Mucosa of descending colon (tissue), 3 donors: Measurements from ENCODE around the gene CTSL. TPM values are rescaled to one million over a fixed set of nuclear protein-coding genes. Genes with fewer than 3 reads are reported as not detected.

Source experiments
- ATAC-seq: fragments of 200-7000 bp; cut with Tn5 transposase; one replicate; pipeline ENCODE4 v1.9.1; 2020; ENCODE audit warnings: mild to moderate bottlenecking, moderate library complexity
- DNase-seq, 3 donors: peaks; one replicate each; pipeline ENCODE4 v3.0.0-alpha.2; 2020
- H3K36me3 ChIP-seq: fragments of 200-600 bp; one replicate; pipeline ENCODE4 v1.8.0; 2021; ENCODE audit warnings: low read depth, mild to moderate bottlenecking
- H3K4me1 ChIP-seq: fragments of 200-600 bp; one replicate; pipeline ENCODE4 v1.8.0; 2021; ENCODE audit warnings: low read depth, mild to moderate bottlenecking
- H3K4me3 ChIP-seq: fragments of 200-600 bp; one replicate; pipeline ENCODE4 v1.8.0; 2021; ENCODE audit warnings: mild to moderate bottlenecking
- H3K9me3 ChIP-seq: fragments of 200-600 bp; one replicate; pipeline ENCODE4 v1.8.0; 2021; ENCODE audit warnings: mild to moderate bottlenecking
- intact Hi-C, 2 donors: fragments of 100-400 bp; cut with DNase I in 1 of 2; cut with micrococcal nuclease in 1 of 2; formaldehyde crosslinking; loops; one replicate each; pipeline versions ENCODE4 v1.11.0 to v1.11.1; 2022; cut with DNase I, micrococcal nuclease
- total RNA-seq, 3 donors: library from RNA; stranded (reverse); fragmentation: NEBNext Ultra II Directional in 2 of 3; extraction: Animal tissue kit (Norgen Biotek cat#: 25700) in 2 of 3; gene quantifications; one replicate each; pipeline versions ENCODE4 v1.2.1 to v1.2.4, GENCODE V29; 2021 to 2023
- TF ChIP-seq, protein P1 (sequence below): fragments of 200-600 bp; IDR thresholded peaks from one replicate; pipeline ENCODE4 v1.8.0; 2022; ENCODE audit warnings: antibody characterized with exemption, mild to moderate bottlenecking
- donor health status: DM: no; HTN: no; CAD: no; lungs with moderate emphysema.
- donor health status: DM: no; HTN: no; CAD: no.
- donor health status: DM: no; HTN: yes; CAD: no.

The CTSL gene
- total RNA-seq, 3 donors from 2014 or later = 60.1 to 139 (median 62.3) TPM

DNA sequence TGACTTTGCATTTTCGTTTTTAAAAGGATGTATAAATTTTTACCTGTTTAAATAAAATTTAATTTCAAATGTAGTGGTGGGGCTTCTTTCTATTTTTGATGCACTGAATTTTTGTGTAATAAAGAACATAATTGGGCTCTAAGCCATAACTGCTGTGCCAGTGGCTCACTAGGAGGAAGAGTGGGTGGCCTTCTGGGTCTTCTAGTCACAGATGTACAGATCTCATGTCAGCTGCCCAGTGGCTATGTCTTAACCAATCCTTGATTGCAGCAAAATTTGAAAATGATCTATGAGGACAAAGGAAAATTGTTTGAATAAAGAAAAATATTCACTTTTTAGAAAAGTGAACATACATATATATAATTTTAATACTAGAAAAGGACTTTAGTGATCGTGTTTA, 5.4 kb downstream of the CTSL start:
- no peaks in the 10 kb centered on the region for H3K9me3 ChIP-seq
- H3K4me1 ChIP-seq = peaks cover 1% of the 10 kb centered on the region
- DNase-seq (no peak), ATAC-seq (no peak)
- TF ChIP-seq, protein P1, sequence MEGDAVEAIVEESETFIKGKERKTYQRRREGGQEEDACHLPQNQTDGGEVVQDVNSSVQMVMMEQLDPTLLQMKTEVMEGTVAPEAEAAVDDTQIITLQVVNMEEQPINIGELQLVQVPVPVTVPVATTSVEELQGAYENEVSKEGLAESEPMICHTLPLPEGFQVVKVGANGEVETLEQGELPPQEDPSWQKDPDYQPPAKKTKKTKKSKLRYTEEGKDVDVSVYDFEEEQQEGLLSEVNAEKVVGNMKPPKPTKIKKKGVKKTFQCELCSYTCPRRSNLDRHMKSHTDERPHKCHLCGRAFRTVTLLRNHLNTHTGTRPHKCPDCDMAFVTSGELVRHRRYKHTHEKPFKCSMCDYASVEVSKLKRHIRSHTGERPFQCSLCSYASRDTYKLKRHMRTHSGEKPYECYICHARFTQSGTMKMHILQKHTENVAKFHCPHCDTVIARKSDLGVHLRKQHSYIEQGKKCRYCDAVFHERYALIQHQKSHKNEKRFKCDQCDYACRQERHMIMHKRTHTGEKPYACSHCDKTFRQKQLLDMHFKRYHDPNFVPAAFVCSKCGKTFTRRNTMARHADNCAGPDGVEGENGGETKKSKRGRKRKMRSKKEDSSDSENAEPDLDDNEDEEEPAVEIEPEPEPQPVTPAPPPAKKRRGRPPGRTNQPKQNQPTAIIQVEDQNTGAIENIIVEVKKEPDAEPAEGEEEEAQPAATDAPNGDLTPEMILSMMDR = no peak
- intact Hi-C loops = no loop called here
- H3K36me3 ChIP-seq = no peaks in the 10 kb centered on the region
- no peak overlapping the region for H3K4me3 ChIP-seq

DNA sequence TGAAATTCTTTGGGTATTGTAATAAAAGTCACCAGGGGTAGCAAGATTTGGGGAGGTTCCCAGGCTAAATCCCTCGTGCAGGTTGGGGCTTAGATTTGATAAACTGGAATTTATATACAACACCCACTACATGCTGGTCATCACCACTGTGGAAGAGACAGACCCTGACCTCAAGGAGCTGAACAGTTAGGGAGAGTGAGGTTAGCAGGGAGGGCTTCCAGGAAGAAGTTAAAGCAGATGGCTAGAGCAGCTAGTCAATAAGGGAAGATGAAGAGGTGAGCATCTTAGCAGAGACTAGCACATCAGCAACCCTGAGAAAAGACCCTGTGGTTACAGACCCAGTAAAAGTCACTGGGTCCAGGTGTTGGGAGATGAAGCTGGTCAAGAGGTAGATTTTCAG, 6.4 kb downstream of the CTSL start:
- intact Hi-C loops = no loop called here
- no peak overlapping the region for H3K4me3 ChIP-seq
- TF ChIP-seq, protein P1 = no peak
- no peaks in the 10 kb centered on the region for H3K36me3 ChIP-seq
- no peaks in the 10 kb centered on the region for H3K4me1 ChIP-seq
- no peaks in the 10 kb centered on the region for H3K9me3 ChIP-seq
- no peak for DNase-seq
- ATAC-seq = no peak

GRCh38 chr9:87732756-87733155, 6.8 kb downstream of the CTSL start:
- H3K4me3 ChIP-seq = no peak overlapping the region
- intact Hi-C loops = no loop called here
- DNase-seq (no peak), ATAC-seq (no peak)
- H3K9me3 ChIP-seq = no peaks in the 10 kb centered on the region
- H3K36me3 ChIP-seq = no peaks in the 10 kb centered on the region
- TF ChIP-seq, protein P1 = no peak
- H3K4me1 ChIP-seq = no peaks in the 10 kb centered on the region

DNA sequence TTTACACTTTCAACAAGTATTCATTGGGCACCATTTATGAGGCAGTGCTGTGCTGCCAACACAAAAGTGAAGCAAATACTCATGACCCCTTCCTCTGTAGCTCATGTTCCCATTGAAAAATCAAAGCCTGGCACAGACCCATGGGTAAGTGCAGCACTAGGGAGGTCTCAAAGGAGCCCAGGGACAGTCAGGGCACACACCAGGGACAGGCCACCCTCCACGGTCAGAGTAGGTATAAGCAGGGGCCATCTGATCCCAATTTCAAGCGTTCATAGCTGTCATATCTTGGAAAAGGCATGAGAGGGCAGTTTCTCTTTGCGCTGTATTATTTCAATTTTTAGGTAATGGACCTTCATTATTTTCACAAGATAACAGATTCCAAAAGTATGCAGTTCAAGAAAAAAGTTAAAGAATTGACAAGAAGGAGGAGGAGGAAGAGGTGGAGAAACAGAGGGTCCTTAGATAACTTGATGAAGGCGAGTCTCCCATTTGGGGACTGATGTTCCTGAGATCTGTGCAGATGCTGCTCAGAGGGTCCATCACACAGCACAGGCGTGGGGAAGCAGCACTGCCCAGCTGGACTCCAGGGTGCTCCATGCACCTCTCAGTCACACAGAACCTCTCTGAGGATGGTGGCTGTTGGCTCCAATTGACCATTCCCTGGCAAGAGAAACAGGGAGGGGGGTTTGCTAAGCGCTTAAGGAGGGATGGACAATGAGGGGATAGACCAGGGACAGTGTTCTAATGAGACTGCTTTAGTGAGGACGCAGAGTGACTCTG, 7.5 kb downstream of the CTSL start:
- ATAC-seq (no peak), DNase-seq (no peak)
- TF ChIP-seq, protein P1 = no peak
- no peaks in the 10 kb centered on the region for H3K36me3 ChIP-seq
- H3K4me1 ChIP-seq = no peaks in the 10 kb centered on the region
- no peaks in the 10 kb centered on the region for H3K9me3 ChIP-seq
- H3K4me3 ChIP-seq = no peak overlapping the region
- intact Hi-C loops = no loop called here

GRCh38 chr9:87734106-87734505, 8.2 kb downstream of the CTSL start:
- ATAC-seq = no peak
- no peak overlapping the region for H3K4me3 ChIP-seq
- DNase-seq = no peak
- H3K4me1 ChIP-seq = no peaks in the 10 kb centered on the region
- intact Hi-C loops = no loop called here
- H3K36me3 ChIP-seq = no peaks in the 10 kb centered on the region
- TF ChIP-seq, protein P1 = no peak
- H3K9me3 ChIP-seq = no peaks in the 10 kb centered on the region

DNA sequence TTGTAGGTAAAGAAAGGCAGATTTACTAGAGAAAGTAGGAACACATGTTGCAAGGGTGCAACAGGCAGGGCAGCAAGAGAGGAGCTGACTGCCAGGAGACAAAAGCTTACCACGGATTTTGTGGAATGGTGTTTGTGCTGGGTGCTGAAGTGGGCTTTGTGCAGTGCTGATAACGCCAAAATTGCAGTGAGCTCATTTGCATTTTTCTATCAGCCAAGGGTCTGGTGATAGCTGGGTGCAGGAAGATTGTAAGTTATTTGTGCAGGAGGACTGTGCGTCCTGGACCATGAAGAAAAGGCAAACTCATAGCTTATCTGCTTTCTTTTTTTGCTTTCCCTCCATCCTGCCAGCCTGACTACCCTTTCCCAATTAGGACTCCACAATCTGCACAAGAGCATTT, 13.6 kb downstream of the CTSL start:
- ATAC-seq = no peak
- H3K4me3 ChIP-seq = no peak overlapping the region

More for the DNA sequence above, 13.6 kb downstream of the CTSL start:
- intact Hi-C loops = no loop called here
- TF ChIP-seq, protein P1 = no peak
- Histone ChIP-seq H3K36me3 (no peaks in the 10 kb centered on the region), H3K4me1 (no peaks in the 10 kb centered on the region), H3K9me3 (peaks cover 7% of the 10 kb centered on the region)
- DNase-seq = no peak
